ENCODE data around the gene RNF44. TPM values are rescaled to one million over a fixed set of nuclear protein-coding genes. Genes with fewer than 3 reads are reported as not detected.

RNF44 gene
- total RNA-seq, 1 experiment from 2014 or later = 84.2 TPM

- ChIA-PET POLR2A (interaction anchor here (0.6 to 1.9 kb wide), 7 partner anchors 11 to 1913 kb away, joined by 3 to 17 read pairs (median 4); partner anchors contain the start of gene FAF2), CTCF (interaction anchor here (0.8 to 2.5 kb wide), 8 partner anchors 14 to 125 kb away, joined by 3 to 24 read pairs (median 4); partner anchors contain the start of genes CLTB and FAF2)
- DNase-seq = peak; percentile 77 to 81
- Mint-ChIP-seq H3K27ac (ENCODE audit: unreplicated experiment) (peak overlapping the region; percentile 96), H3K4me1 (ENCODE audit: low read depth, unreplicated experiment) (peaks cover 23% of the 10 kb centered on the region), H3K9me3 (ENCODE audit: unreplicated experiment) (no peaks in the 10 kb centered on the region), H3K27me3 (ENCODE audit: insufficient read depth, unreplicated experiment) (no peaks in the 10 kb centered on the region), H3K36me3 (ENCODE audit: insufficient read depth, unreplicated experiment) (peaks cover 48% of the 10 kb centered on the region), H3K4me3 (ENCODE audit: unreplicated experiment) (peak overlapping the region; percentile 96)
- H3K4me3 ChIP-seq (ENCODE audit: low read depth, low read length) = peak overlapping the region; percentile 90
- intact Hi-C loops (cut with micrococcal nuclease; ENCODE audit: unreplicated experiment) = loop anchor here (2.0 to 5.0 kb wide), 2 partner anchors 88 to 1899 kb away; partner anchors contain the start of gene FAF2
- no TSS peak for BruUV-seq (replicated peaks)
- peaks cover 7% of the 10 kb centered on the region; the same call in 1 of the 2 replicates for H3K36me3 ChIP-seq (ENCODE audit: control insufficient read depth, insufficient read depth, low read length)
- H3K27me3 ChIP-seq (replicated peaks; ENCODE audit: control insufficient read depth, insufficient read depth, low read length) = no peaks in the 10 kb centered on the region
- H3K4me1 ChIP-seq = peaks cover 3% of the 10 kb centered on the region
- H3K9me3 ChIP-seq = no peaks in the 10 kb centered on the region
- no peak for TF ChIP-seq CTCF (IDR thresholded peaks at IDR 0.05; ENCODE audit: insufficient read depth in 1 of 2, low read depth in 1 of 2, low read length in 1 of 2, severe bottlenecking in 1 of 2, unreplicated experiment in 1 of 2)
Observed at GRCh38 chr5:176536132-176536901, 885 bp downstream of the RNF44 start.

- Histone ChIP-seq H3K27me3 (replicated peaks; ENCODE audit: control insufficient read depth, insufficient read depth, low read length) (no peaks in the 10 kb centered on the region), H3K36me3 (ENCODE audit: control insufficient read depth, insufficient read depth, low read length) (peaks cover 7% of the 10 kb centered on the region; the same call in 1 of the 2 replicates), H3K4me3 (ENCODE audit: low read depth, low read length) (peak overlapping the region; percentile 90), H3K4me1 (no peaks in the 10 kb centered on the region), H3K9me3 (no peaks in the 10 kb centered on the region)
- intact Hi-C loops (cut with micrococcal nuclease; ENCODE audit: unreplicated experiment) = loop anchor here (2.0 to 5.0 kb wide), 2 partner anchors 87 to 1898 kb away; partner anchors contain the start of gene FAF2
- Mint-ChIP-seq H3K27me3 (ENCODE audit: insufficient read depth, unreplicated experiment) (no peaks in the 10 kb centered on the region), H3K27ac (ENCODE audit: unreplicated experiment) (peak overlapping the region; percentile 96), H3K36me3 (ENCODE audit: insufficient read depth, unreplicated experiment) (peaks cover 52% of the 10 kb centered on the region), H3K9me3 (ENCODE audit: unreplicated experiment) (no peaks in the 10 kb centered on the region), H3K4me1 (ENCODE audit: low read depth, unreplicated experiment) (peaks cover 22% of the 10 kb centered on the region), H3K4me3 (ENCODE audit: unreplicated experiment) (peak overlapping the region; percentile 96)
- peak in 1 of 2 experiments; percentile 38 for DNase-seq
- TF ChIP-seq CTCF (IDR thresholded peaks at IDR 0.05; ENCODE audit: insufficient read depth in 1 of 2, low read depth in 1 of 2, low read length in 1 of 2, severe bottlenecking in 1 of 2, unreplicated experiment in 1 of 2) = no peak
- ChIA-PET CTCF (interaction anchor here (0.9 to 1.5 kb wide), 6 partner anchors 8 to 125 kb away, joined by 3 to 5 read pairs (median 4); partner anchors contain the start of gene CLTB), POLR2A (interaction anchor here (0.5 to 0.6 kb wide), 3 partner anchors 23 to 1912 kb away, joined by 3 read pairs; no protein-coding TSS in a partner anchor)
- BruUV-seq (replicated peaks) = TSS peak; percentile 34
Observed at GRCh38 chr5:176535664-176536131, 1.5 kb downstream of the RNF44 start.

- Mint-ChIP-seq H3K4me3 (ENCODE audit: unreplicated experiment) (peak overlapping the region; percentile 96), H3K36me3 (ENCODE audit: insufficient read depth, unreplicated experiment) (peaks cover 52% of the 10 kb centered on the region), H3K27ac (ENCODE audit: unreplicated experiment) (peak overlapping the region; percentile 96), H3K4me1 (ENCODE audit: low read depth, unreplicated experiment) (peaks cover 18% of the 10 kb centered on the region), H3K27me3 (ENCODE audit: insufficient read depth, unreplicated experiment) (no peaks in the 10 kb centered on the region), H3K9me3 (ENCODE audit: unreplicated experiment) (no peaks in the 10 kb centered on the region)
- Histone ChIP-seq H3K4me1 (no peaks in the 10 kb centered on the region), H3K27me3 (replicated peaks; ENCODE audit: control insufficient read depth, insufficient read depth, low read length) (no peaks in the 10 kb centered on the region), H3K9me3 (no peaks in the 10 kb centered on the region), H3K36me3 (ENCODE audit: control insufficient read depth, insufficient read depth, low read length) (peaks cover 7% of the 10 kb centered on the region; the same call in 1 of the 2 replicates), H3K4me3 (ENCODE audit: low read depth, low read length) (peak overlapping the region; percentile 90)
- no peak for TF ChIP-seq CTCF (IDR thresholded peaks at IDR 0.05; ENCODE audit: insufficient read depth in 1 of 2, low read depth in 1 of 2, low read length in 1 of 2, severe bottlenecking in 1 of 2, unreplicated experiment in 1 of 2)
- BruUV-seq (replicated peaks) = no TSS peak
- POLR2A ChIA-PET = interaction anchor here (0.5 to 0.6 kb wide), 2 partner anchors 22 to 1276 kb away, joined by 3 read pairs; no protein-coding TSS in a partner anchor
- CTCF ChIA-PET = interaction anchor here (0.9 to 1.5 kb wide), 6 partner anchors 9 to 126 kb away, joined by 3 to 5 read pairs (median 4); partner anchors contain the start of gene CLTB
- intact Hi-C loops (cut with micrococcal nuclease; ENCODE audit: unreplicated experiment) = loop anchor here (5.0 kb wide), 1 partner anchor 1898 kb away; no protein-coding TSS in a partner anchor
- DNase-seq = no peak
Observed at GRCh38 chr5:176535101-176535663, 2.0 kb downstream of the RNF44 start.

Data from Caco-2 (cell line).